ENCODE data around the gene LMBRD2.

LMBRD2 gene

GRCh38 chr5:36175043-36175442 lies 23.4 kb upstream of the LMBRD2 start:
- no peak for DNase-seq (ENCODE audit: low read depth)
- TF ChIP-seq, protein P1, sequence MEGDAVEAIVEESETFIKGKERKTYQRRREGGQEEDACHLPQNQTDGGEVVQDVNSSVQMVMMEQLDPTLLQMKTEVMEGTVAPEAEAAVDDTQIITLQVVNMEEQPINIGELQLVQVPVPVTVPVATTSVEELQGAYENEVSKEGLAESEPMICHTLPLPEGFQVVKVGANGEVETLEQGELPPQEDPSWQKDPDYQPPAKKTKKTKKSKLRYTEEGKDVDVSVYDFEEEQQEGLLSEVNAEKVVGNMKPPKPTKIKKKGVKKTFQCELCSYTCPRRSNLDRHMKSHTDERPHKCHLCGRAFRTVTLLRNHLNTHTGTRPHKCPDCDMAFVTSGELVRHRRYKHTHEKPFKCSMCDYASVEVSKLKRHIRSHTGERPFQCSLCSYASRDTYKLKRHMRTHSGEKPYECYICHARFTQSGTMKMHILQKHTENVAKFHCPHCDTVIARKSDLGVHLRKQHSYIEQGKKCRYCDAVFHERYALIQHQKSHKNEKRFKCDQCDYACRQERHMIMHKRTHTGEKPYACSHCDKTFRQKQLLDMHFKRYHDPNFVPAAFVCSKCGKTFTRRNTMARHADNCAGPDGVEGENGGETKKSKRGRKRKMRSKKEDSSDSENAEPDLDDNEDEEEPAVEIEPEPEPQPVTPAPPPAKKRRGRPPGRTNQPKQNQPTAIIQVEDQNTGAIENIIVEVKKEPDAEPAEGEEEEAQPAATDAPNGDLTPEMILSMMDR (IDR thresholded peaks at IDR 0.05; ENCODE audit: control insufficient read depth, insufficient read depth, low read depth, low read length, missing control alignments) = no peak
- no peak overlapping the region for H3K4me3 ChIP-seq (ENCODE audit: control insufficient read depth, low read depth, low read length)

GRCh38 chr5:36174119-36174518 lies 22.4 kb upstream of the LMBRD2 start:
- TF ChIP-seq, protein P1 (IDR thresholded peaks at IDR 0.05; ENCODE audit: control insufficient read depth, insufficient read depth, low read depth, low read length, missing control alignments) = no peak
- H3K4me3 ChIP-seq (ENCODE audit: control insufficient read depth, low read depth, low read length) = no peak overlapping the region
- no peak for DNase-seq (ENCODE audit: low read depth)

- no peak overlapping the region for H3K4me3 ChIP-seq (ENCODE audit: control insufficient read depth, low read depth, low read length)
- no peak for DNase-seq (ENCODE audit: low read depth)
- TF ChIP-seq, protein P1 (IDR thresholded peaks at IDR 0.05; ENCODE audit: control insufficient read depth, insufficient read depth, low read depth, low read length, missing control alignments) = no peak
These were observed 21.7 kb upstream of the LMBRD2 start for GRCh38 chr5:36173426-36173825.

GRCh38 chr5:36172599-36172998 lies 20.9 kb upstream of the LMBRD2 start:
- TF ChIP-seq, protein P1 (IDR thresholded peaks at IDR 0.05; ENCODE audit: control insufficient read depth, insufficient read depth, low read depth, low read length, missing control alignments) = no peak
- no peak for DNase-seq (ENCODE audit: low read depth)
- H3K4me3 ChIP-seq (ENCODE audit: control insufficient read depth, low read depth, low read length) = no peak overlapping the region

- TF ChIP-seq, protein P1 (IDR thresholded peaks at IDR 0.05; ENCODE audit: control insufficient read depth, insufficient read depth, low read depth, low read length, missing control alignments) = no peak
- H3K4me3 ChIP-seq (ENCODE audit: control insufficient read depth, low read depth, low read length) = no peak overlapping the region
- DNase-seq (ENCODE audit: low read depth) = no peak
These were observed 19.2 kb upstream of the LMBRD2 start for GRCh38 chr5:36170832-36171424.

DNA sequence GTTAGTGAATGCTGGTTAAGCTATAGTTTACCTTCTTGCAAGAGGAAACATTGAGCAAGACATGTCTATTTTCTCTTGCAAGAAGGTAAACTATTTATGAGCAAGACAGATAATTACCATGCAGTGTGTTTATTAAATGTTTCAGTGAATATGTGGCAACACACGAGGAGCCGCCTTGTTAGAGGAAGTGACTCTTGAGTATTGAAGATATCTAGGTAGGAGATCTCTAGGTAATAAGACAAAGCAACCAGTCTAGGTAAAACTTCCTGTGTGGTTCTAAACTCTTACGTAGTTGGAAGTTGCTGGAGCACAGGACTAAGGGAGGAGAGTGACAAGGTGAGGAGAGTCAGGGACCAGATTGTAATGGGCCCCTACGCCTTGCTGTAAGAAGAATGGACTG lies 17.1 kb upstream of the LMBRD2 start:
- TF ChIP-seq, protein P1 (IDR thresholded peaks at IDR 0.05; ENCODE audit: control insufficient read depth, insufficient read depth, low read depth, low read length, missing control alignments) = no peak
- no peak overlapping the region for H3K4me3 ChIP-seq (ENCODE audit: control insufficient read depth, low read depth, low read length)
- no peak for DNase-seq (ENCODE audit: low read depth)

GRCh38 chr5:36164461-36164860 lies 12.8 kb upstream of the LMBRD2 start:
- H3K4me3 ChIP-seq (ENCODE audit: control insufficient read depth, low read depth, low read length) = no peak overlapping the region
- DNase-seq (ENCODE audit: low read depth) = no peak
- TF ChIP-seq, protein P1 (IDR thresholded peaks at IDR 0.05; ENCODE audit: control insufficient read depth, insufficient read depth, low read depth, low read length, missing control alignments) = no peak

Measured in AG09309 (cell line).